SK-N-SH treated with all-trans-retinoic acid at 6 μM for 48 hours (cell line): ENCODE data around the gene PIGC.

Source experiments
- ARNTL ChIP-seq: fragments of 450-650 bp; formaldehyde crosslinking; IDR thresholded peaks from 2 replicates; pipeline ENCODE4 v1.5.0; 2020; ENCODE audit warnings: low read depth, mild to moderate bottlenecking, moderate library complexity, borderline replicate concordance
- CSDC2 ChIP-seq: fragments of 250-450 bp; sonication (Bioruptor Pico); IDR thresholded peaks from 2 replicates; pipeline ENCODE4 v1.5.0; 2020; ENCODE audit warnings: mild to moderate bottlenecking, moderate library complexity
- GLIS3 ChIP-seq: fragments of 250-450 bp; sonication (Bioruptor Pico); IDR thresholded peaks from 2 replicates; pipeline ENCODE4 v1.5.0; 2020; ENCODE audit warnings: mild to moderate bottlenecking, moderate library complexity
- ISL1 ChIP-seq: fragments of 250-450 bp; sonication (Bioruptor Pico); IDR thresholded peaks from 2 replicates; pipeline ENCODE4 v2.1.2; 2022; ENCODE audit warnings: mild to moderate bottlenecking, moderate library complexity
- OSR1 ChIP-seq: fragments of 250-450 bp; sonication (Bioruptor Pico); IDR thresholded peaks from 2 replicates; pipeline ENCODE4 v1.8.0; 2022; ENCODE audit warnings: moderate library complexity, mild to moderate bottlenecking, inconsistent platforms
- TCF4 ChIP-seq: fragments of 250-450 bp; sonication (Bioruptor Pico); IDR thresholded peaks from 2 replicates; pipeline ENCODE4 v1.8.0; 2021; ENCODE audit warnings: mild to moderate bottlenecking, moderate library complexity, borderline replicate concordance
- TSHZ2 ChIP-seq: fragments of 250-450 bp; sonication (Bioruptor Pico); IDR thresholded peaks from 2 replicates; pipeline ENCODE4 v1.5.0; 2020; ENCODE audit warnings: mild to moderate bottlenecking, moderate library complexity
- ZNF565 ChIP-seq: fragments of 450-650 bp; formaldehyde crosslinking; conservative IDR thresholded peaks from 2 replicates; pipeline ENCODE4 v1.5.0; 2020; ENCODE audit warnings: low read depth, mild to moderate bottlenecking, moderate library complexity
- ZNF70 ChIP-seq: fragments of 450-650 bp; formaldehyde crosslinking; IDR thresholded peaks from 2 replicates; pipeline ENCODE4 v1.5.0; 2020; ENCODE audit warnings: mild to moderate bottlenecking, moderate library complexity
- ZNF8 ChIP-seq: fragments of 450-650 bp; formaldehyde crosslinking; IDR thresholded peaks from 2 replicates; pipeline ENCODE4 v1.5.0; 2020; ENCODE audit warnings: mild to moderate bottlenecking, moderate library complexity
- TF ChIP-seq, protein P1 (sequence below): fragments of 250-450 bp; sonication (Bioruptor Pico); IDR thresholded peaks from 2 replicates; pipeline ENCODE4 v1.8.0; 2020; ENCODE audit warnings: mild to moderate bottlenecking, moderate library complexity, borderline replicate concordance
- TF ChIP-seq, protein P2 (sequence below): fragments of 250-450 bp; sonication (Bioruptor Pico); IDR thresholded peaks from 2 replicates; pipeline ENCODE4 v1.5.1; 2021; ENCODE audit warnings: mild to moderate bottlenecking, moderate library complexity

DNA sequence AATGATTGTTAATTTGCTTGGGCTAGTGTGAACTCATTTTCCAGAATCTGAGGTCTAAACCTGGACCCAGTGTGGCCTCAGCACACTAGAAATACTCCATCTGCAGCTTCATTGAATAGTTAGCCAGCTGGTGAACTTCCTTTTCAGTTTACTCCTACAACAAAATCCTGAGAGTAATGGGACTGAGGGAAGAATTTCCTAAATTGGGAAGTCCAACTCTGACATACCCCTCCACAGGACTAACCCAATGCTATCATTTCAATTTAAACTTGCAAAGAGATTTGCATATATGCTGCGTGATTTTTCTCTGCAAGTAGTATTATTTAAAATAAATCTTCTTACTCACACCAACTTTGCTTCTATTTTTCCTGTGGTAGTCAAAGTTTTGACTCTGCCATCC lies 27.8 kb upstream of the PIGC start:
- TF ChIP-seq, protein P1, sequence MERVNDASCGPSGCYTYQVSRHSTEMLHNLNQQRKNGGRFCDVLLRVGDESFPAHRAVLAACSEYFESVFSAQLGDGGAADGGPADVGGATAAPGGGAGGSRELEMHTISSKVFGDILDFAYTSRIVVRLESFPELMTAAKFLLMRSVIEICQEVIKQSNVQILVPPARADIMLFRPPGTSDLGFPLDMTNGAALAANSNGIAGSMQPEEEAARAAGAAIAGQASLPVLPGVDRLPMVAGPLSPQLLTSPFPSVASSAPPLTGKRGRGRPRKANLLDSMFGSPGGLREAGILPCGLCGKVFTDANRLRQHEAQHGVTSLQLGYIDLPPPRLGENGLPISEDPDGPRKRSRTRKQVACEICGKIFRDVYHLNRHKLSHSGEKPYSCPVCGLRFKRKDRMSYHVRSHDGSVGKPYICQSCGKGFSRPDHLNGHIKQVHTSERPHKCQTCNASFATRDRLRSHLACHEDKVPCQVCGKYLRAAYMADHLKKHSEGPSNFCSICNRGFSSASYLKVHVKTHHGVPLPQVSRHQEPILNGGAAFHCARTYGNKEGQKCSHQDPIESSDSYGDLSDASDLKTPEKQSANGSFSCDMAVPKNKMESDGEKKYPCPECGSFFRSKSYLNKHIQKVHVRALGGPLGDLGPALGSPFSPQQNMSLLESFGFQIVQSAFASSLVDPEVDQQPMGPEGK (CRISPR knock-in tag): no peak
- no peak for TF ChIP-seq GLIS3
- TF ChIP-seq, protein P2, sequence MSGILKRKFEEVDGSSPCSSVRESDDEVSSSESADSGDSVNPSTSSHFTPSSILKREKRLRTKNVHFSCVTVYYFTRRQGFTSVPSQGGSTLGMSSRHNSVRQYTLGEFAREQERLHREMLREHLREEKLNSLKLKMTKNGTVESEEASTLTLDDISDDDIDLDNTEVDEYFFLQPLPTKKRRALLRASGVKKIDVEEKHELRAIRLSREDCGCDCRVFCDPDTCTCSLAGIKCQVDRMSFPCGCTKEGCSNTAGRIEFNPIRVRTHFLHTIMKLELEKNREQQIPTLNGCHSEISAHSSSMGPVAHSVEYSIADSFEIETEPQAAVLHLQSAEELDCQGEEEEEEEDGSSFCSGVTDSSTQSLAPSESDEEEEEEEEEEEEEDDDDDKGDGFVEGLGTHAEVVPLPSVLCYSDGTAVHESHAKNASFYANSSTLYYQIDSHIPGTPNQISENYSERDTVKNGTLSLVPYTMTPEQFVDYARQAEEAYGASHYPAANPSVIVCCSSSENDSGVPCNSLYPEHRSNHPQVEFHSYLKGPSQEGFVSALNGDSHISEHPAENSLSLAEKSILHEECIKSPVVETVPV (CRISPR knock-in tag): no peak
- TF ChIP-seq TSHZ2 (CRISPR knock-in tag): no peak
- TF ChIP-seq TCF4 (CRISPR knock-in tag): no peak
- TF ChIP-seq ZNF565 (CRISPR knock-in tag): no peak
- TF ChIP-seq ISL1 (CRISPR knock-in tag): no peak
- TF ChIP-seq CSDC2 (CRISPR knock-in tag): no peak
- TF ChIP-seq ZNF70 (CRISPR knock-in tag): no peak
- TF ChIP-seq ARNTL (CRISPR knock-in tag): no peak
- no peak for TF ChIP-seq ZNF8
- TF ChIP-seq OSR1 (CRISPR knock-in tag): no peak
